GM18909 (cell line): Measurements from ENCODE around the gene SEZ6L.
"Not testable (repeated sequence)": the region's sequence is repeated elsewhere in the genome, so short reads cannot be mapped to it uniquely, and the experiment has no call there.

Experiments used
- ATAC-seq: cut with Tn5 transposase; IDR thresholded peaks from one replicate; pipeline ENCODE4 v1.9.1; 2021; ENCODE audit warnings: mild to moderate bottlenecking; ENCODE audit not compliant: unreplicated experiment, poor library complexity

SEZ6L gene

DNA sequence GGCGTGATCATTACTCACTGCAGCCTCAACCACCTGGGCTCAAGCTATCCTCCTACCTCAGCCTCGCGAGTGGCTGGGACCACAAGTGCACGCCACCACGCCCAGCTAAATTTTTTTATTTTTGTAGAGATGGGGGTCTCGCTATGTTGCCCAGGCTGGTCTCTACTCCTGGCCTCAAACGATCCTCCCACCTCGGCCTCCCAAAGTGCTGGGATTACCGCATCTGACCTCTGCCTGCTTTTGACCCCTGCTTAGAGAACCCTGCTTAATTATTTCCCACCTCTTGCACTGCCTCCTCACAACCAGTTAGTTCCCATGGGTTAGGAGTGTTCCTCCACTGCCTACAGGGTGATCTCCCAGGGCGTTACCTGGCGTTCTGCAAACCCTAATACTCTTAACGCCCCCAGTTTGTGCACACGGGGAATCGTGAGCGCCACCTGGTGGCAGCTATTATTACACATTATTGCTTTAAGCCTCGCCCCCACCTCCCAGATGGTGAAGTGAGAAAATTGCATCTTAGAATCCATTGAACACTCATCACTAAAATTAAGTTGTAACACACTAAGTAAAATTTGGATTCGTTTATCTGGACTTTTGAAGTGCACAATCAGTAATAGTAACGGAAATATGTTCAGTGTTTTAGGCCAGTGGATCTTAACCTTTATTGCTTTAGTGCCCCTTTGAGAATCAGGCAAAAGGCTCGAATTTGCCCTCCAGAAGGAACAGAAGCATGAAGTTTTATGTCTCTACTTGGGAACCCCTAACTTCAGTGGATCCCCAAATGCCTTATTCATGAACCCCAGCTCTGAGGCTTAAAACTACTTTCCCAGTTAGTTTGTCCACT lies 198.4 kb downstream of the SEZ6L start:
- ATAC-seq = no peak

DNA sequence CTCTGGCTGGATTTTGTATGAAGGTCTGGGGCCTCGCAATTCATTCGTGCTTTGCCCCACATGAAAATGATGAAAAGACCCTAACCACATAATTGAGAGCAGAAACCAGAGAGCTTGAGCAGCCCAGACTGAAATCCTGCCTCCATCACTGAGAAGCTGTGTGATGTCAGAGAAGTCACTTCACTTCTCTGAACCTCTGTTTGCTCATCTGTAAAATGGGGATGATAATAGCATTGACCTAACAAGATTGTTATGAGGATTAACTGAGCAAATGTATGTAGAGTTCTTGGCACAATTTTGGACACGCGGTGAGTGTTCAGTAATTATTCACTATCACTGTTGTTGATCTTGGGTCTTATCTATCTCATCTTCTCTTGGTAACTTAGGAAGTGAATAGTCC lies 203.6 kb downstream of the SEZ6L start:
- no peak for ATAC-seq

DNA sequence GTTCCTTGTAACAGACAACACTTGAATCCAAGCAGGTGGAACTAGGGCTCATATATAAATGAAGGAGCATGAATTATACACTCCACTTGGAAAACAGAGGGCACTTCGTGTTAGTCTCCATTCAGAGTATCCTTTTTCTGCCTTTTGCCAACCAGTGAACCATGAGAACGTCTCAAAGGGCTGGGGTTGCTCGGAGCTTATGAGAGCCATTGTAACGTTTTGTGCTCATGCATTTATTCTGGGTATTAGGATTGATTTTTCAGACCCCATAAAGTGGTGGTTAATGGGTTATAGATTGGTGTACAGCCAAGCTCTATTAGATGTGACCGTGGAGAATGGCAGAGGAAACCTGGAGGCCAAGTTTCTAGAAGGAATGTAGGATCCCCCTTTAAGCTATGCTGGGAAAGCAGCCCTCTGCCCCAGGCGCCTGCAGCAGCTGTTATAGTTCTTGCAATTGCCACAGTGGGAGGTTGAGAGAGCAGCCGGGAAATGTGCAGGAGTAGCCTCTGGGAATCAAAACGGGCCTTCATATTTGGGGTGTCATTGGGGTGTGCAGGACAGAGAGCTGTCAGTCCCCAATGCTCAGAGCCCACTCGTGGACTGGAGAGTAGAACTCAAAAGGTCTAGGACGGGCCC lies 205.2 kb downstream of the SEZ6L start:
- no peak for ATAC-seq

DNA sequence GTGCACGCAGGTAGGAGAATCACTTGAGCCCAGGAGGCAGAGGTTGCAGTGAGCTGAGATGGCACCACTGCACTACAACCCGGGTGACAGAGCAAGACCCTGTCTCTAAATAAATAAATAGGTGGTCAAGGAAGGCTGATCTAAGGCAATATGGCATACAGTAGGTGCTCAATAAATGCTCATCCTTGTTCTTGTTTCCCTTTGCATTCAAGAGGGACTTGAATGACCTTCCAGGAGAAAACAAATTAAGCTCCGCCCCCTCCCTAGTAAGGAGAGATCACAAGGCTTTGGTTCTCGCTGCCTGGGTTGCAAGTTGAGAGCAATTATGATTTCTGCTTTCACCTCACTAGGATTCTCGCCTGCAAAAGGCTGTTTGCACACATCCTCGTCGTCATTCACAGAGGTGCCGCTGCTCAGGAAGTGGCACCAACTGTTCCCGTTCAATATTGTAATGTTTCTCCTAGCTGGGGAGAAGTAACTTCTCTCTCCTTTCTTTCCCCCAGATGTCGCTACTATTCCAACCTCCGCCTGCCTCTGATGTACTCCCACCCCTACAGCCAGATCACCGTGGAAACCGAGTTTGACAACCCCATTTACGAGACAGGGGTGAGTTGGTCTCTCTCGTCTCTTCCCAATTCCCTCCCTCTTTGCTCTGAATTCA lies 208.0 kb downstream of the SEZ6L start:
- ATAC-seq = no peak

DNA sequence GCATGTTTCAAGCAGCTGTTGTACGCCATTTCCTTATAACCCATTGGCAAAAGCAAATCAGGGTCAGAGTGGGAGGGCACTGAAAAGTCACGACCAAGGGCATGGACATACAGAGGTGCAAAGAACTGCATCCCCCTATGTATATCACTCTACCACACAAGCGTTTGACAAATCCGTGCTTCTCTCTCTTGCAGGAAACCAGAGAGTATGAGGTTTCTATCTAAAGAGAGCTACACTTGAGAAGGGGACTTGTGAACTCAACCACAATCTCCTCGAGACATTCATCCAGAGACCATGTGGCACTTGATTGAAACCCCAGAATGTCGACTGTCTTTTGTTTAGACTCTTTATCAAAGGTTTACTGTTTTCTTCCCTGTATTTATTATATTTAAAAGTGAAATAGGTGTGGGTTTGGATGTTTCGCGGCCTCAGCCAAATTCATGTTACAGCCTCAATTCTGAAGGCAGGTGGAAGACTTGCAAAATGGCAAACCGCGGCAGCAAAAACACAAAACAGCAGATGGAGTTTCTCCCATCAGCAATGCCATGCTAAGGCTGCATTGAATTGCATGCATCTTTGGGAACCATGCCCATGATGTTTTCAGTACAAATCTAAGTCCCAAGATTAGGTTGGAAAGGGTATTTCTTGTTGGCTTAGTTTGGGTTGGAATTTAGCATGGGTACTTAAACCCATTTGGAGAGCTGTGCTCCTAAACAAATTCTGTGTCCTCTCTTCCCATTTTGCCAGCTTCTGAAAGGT lies 211.0 kb downstream of the SEZ6L start:
- no peak for ATAC-seq

DNA sequence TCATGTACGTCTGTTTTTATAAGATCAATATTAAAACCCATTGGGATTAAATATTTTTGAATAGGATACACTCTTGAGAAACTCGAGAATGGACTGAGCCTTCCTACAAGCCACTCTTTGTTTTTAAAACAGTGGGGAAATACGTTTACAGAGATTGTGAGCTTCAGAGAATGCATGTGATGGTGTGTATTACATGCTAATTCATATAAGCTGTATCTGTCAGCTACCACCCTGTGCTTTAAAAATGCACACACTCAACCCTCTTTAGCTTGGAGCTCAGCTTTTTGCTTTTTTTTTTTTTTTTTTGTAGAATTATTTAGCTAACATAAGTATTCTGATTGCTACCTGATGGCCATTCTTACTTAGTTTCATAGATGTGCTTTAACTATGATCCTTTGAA lies 213.5 kb downstream of the SEZ6L start:
- ATAC-seq = no peak

DNA sequence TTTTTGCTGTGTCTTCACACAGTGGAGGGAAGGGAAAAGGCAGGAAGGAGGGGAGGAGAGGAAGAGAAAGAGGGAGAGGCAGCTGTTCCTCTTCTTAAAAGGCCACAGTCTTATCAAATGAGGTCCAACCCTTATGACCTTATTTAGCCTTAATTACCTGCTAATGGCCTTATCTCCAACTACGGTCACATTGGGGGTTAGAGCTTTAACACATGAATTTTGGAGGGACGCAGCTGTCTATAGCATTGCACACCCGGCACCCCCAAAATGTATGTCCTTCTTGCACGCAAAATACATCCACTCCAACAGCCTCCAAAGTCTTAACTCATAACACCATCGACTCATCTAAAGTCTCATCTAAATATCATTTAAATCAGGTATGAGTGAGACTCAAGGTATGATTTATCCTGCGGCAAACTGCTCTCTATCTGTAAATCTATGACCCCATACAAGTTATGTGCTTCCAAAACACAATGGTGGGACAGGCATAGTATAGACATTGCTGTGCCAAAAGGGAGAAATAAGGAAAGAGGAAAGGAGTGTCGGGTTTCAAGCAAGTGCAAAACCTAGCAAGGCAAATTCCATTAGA lies 214.8 kb downstream of the SEZ6L start:
- no peak for ATAC-seq

DNA sequence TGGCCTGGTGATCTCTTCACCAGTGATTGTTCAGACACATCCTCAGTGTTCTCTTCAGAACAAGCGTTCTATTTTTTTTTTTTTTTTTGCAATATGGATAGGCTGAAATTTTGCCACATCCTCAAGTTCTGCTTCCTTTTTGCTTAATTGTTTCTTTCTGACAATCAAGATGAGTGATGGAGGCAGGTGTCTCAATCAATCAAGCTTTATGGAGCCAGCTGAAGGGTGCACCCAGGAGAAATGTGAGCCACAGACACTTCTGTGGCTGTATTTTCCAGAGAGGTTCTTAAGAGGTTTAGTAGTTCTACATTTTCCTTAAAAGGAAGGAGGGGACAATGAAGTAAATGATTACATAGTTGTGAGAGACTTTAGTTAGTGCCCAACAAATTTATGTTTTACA lies 215.9 kb downstream of the SEZ6L start:
- no peak for ATAC-seq

DNA sequence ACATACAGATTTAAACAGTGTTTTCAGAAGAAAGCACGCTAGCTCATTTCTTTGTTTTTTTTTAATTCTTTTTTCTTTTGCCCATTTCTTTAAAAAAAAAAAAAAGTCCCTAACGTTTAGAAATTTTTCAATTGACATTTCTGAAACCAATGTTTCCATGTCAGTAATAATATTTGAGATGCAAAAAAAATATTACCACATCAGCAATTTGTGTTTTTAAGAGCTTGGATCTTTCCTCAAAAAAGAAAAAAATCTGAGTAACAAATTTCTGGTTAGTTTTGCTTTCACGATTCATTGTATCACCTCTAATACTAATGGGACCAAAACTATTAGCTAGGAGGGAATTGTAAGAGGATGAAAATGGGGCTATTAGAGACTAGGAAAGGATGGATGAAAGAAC lies 219.9 kb downstream of the SEZ6L start:
- no peak for ATAC-seq

DNA sequence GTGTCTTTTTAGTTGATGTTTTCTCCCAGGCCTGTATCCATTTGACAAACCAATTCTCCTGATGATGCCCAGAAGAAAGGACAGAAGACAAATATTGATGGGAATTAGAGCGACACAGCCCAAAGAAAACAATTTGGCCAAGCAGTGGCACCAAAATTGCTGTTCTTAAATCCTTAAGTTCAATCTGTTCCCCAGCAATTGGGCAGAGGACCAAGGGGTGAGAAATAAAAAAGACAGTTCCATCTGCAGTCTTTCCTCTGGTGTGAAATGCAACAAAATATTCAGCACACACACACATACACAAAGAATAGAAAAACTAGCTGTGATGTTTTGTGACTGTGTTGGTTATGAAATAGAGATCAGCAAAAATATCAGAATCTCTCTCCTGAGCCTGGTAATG lies 221.8 kb downstream of the SEZ6L start:
- no peak for ATAC-seq

DNA sequence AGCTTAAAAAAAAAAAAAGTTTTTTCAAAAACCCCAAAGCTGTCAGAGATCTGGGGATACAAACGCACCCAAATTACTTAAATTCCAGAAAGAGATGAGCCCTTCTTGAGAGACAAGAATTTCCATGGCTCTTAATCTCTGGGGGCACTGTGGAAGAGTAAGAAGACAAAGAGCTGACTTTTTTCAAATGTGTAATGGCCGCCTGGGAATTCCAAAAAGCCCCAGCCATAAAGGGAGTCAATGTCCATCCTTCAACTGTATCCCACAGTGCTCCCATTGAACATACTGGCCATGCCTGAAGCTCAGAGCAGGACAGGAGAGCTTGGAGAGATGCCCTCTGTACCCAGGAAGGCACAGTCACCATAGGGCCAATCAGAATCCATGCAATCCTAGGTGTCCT lies 222.4 kb downstream of the SEZ6L start:
- no peak for ATAC-seq

DNA sequence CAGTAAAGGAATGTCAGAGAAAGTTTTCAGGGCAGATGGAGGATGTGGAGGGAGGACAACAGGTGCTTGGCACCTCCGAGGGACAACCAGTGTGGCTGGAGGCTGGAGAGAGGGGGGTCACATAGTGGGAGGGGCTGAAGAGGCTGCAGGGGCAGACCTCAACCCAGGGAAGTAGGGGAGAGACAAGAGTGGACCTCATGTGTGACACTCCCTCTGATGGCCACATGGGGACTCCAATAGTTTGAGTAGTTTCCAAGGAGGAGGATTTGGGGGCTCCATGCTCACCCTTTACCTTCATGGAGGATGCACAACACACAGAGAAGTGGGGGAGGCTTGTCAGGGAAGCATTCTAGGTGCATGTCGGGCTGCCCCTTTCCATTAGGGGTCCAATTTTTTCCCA lies 224.7 kb downstream of the SEZ6L start:
- ATAC-seq = no peak

DNA sequence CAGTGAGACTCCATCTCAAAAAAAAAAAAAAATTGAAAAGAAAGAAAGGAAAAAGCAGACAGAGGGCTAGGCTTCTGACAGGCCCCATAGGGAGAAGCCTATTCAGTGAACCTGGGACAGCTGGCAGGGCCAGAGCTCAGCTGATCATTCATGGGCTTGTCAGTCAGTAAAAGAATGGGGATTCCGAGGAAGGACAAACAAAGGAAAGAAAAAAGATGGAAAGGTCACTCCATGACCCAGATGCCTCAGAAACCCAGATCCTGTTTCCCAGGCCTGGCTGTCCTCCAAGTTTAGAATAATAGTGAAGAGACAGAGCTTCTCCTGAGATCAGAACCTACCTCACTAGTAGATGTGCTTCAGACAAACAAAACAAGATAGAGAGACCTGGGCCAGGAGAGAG lies 225.5 kb downstream of the SEZ6L start:
- no peak for ATAC-seq

DNA sequence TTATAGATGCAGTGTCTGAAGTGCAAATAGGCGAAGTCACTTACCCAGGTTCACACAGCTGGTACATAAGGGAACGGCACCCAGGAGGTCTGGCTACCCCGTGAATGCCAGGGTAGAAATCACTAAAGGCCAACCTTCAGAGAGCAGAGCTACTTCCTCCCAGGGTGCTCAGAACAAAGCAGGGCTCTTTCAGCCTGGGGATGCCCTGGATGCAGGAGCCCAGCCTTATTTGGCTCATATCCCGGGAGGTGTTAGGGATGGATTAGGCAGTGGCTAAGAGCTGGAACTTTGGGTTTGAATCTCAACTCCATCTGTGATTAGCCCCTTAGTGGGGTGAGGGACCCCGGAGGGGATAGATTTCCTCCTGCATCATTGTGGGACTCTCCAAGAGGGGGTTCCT lies 226.7 kb downstream of the SEZ6L start:
- no peak for ATAC-seq

DNA sequence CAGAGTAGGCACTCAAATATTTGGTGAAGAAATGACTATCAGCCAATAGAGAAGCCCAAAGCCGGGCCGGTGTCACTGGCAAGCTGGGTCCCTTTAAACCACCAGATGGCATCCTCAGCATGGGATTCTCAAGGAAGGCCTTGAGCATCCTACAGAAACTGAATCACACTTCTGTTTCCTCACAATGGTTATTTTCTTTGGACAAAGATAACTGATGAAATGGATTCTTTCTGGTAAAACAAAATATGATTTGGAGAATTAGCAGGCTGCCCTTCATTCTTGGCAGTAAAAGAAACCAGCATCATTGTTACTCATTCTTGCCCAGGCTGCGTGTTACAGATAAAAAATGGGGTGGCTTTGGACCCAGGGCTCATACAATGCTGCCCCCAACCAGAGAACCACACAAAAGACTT lies 229.5 kb downstream of the SEZ6L start:
- no peak for ATAC-seq

DNA sequence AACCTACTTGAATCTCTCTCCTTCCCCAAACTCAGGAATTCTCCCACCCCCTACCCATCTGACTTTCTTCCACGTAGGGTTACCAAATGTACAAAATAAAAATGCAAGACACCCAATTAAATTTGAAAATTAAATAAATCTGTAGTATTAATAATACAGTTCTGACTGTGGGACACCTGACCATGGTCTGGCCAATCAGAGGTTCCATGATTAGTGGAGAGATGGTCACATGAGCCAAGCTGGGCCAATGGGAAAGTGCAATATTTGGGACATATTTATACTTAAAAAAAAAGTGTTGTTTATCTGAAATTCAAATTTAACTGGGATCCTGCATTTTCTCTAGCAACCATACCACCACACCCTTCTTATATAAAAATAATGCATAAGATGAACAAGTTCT lies 230.0 kb downstream of the SEZ6L start:
- ATAC-seq = no peak

DNA sequence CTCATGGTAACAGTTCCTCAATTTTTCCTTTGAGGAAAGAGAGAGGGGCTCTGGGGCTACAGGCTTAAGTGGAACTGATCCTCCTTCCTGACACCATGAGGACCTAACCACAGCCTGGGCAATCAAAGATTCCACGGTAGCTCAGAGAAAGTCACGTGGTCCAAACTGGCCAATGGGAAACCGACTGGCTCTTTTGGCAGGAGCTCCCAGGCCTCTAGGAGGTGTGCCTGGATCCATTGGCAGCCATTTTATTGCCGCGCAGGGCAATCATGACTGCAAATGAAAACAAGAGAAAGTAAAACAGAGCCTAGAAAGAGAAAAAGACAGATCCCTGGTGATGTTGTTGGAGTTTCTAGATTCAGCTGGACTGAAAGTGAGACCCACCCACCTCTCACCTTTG lies 232.5 kb downstream of the SEZ6L start:
- ATAC-seq = no peak

DNA sequence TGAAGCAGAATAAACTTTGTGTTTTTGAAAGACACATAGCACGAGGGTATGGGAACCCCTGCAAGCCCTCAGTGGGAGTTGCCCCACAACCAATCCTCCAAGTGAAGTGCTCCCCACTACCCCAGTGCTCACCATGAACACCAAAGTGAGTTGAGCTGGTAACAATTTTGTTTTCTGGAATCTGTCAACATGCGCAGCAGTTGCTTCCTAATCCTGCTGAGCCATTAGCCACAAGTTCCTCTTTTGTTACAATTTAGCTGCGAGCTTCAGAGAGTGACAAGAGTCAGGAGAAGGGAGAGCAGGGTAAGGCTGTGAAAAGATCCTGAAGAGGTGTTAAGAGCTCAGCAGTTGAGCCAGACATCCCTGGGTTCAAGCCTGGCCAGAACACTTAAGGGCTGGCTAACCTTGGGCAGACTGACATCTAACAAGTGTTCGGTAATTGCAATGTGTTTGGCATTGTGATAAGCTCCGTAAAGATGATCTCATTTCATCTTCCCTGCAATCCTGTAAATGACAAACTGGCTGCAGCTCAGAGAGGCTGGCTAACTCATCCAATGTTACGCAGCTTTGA lies 235.7 kb downstream of the SEZ6L start:
- ATAC-seq = no peak

DNA sequence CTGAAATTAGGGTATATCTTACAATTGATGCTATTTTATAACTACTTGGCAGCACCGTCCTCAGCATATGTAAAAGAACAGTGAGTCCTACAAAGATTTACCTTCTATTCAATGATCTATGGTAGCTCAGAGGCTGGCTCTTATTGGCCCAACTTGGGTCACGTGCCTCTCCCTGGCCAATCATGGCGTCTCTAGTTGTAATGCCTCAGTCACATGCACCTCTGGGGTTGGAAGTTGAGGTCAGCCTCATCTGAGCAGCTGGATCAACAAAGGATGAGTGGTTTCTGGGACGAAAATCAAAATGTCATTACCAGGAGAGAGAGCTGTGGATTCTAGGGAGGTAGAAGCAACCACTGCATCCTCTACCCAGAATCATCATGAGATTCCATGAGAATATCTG lies 236.9 kb downstream of the SEZ6L start:
- no peak for ATAC-seq

DNA sequence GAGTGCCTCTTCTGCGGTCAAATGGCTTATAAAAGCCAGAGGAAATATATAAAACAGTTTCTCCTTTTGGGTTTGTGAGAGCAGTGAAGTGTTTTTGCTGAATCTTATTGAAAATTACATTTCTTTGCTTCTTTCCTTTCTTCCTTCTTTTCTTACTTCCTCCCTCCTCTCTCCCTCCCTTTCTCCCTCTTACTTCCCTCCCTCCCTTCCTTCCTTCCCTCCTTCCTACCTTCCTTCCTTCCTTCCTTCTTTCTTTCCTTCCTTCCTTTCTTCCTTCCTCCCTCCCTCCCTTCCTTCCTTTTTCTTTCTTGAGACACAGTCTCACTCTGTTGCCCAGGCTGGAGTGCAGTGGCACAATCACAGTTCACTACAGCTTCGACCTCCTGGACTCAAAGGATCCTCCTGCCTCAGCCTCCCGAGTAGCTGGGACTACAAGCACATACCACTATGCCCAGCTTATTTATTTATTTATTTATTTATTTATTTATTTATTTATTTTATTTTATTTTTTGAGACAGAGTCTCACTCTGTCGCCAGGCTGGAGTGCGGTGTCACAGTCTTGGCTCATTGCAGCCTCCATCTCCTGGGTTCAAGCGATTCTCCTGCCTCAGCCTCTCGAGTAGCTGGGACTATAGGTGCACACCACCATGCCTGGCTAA lies 239.4 kb downstream of the SEZ6L start:
- ATAC-seq = not testable (repeated sequence)
